HL-60 (cell line): ENCODE measurements around the gene DPH2.

ENCODE experiments used
- DNase-seq, 2 experiments: peaks; one replicate each; pipeline ENCODE4 v3.0.0-alpha.2; 2010 to 2020; ENCODE audit warnings: low read depth in 1 of 2, low spot score in 1 of 2
- H3K27ac ChIP-seq: fragments of 250-450 bp; sonication (Bioruptor Pico); replicated peaks from 2 replicates; pipeline ENCODE4 v1.5.1; 2020; ENCODE audit warnings: mild to moderate bottlenecking, moderate library complexity
- H3K27me3 ChIP-seq: fragments of 250-450 bp; sonication (Bioruptor Pico); 2 replicates; pipeline ENCODE4 v1.5.1; 2021; ENCODE audit warnings: mild to moderate bottlenecking, moderate library complexity; ENCODE audit not compliant: insufficient read depth, poor library complexity, severe bottlenecking
- H3K4me3 ChIP-seq: replicated peaks from 2 replicates; pipeline ENCODE4 v1.5.1; 2011; ENCODE audit warnings: mild to moderate bottlenecking, control low read depth, low read length; ENCODE audit not compliant: insufficient read depth
- CTCF ChIP-seq: IDR thresholded peaks from one replicate; pipeline ENCODE4 v1.5.1; 2011; ENCODE audit warnings: low read length, control low read depth, inconsistent platforms; ENCODE audit not compliant: insufficient read depth
- GABPA ChIP-seq: IDR thresholded peaks from 2 replicates; pipeline ENCODE4 v1.6.1; 2012; ENCODE audit warnings: low read depth
- POLR2AphosphoS5 ChIP-seq: IDR thresholded peaks from 2 replicates; pipeline ENCODE4 v1.6.1; 2012; ENCODE audit warnings: low read depth
- REST ChIP-seq: IDR thresholded peaks from 2 replicates; pipeline ENCODE4 v1.6.1; 2012; ENCODE audit warnings: low read depth; ENCODE audit not compliant: insufficient replicate concordance
- SPI1 ChIP-seq: IDR thresholded peaks from 2 replicates; pipeline ENCODE4 v1.6.1; 2012; ENCODE audit warnings: low read depth, mild to moderate bottlenecking, borderline replicate concordance

The DPH2 gene

GRCh38 chr1:43994071-43994470, 24.3 kb downstream of the DPH2 start:
- no peak overlapping the region for H3K4me3 ChIP-seq
- H3K27me3 ChIP-seq = no peaks in the 10 kb centered on the region
- TF ChIP-seq POLR2AphosphoS5 (no peak), CTCF (no peak), SPI1 (no peak), GABPA (no peak), REST (no peak)
- no peak overlapping the region for H3K27ac ChIP-seq
- no peak for DNase-seq

- Histone ChIP-seq H3K27ac (no peak overlapping the region), H3K4me3 (no peak overlapping the region), H3K27me3 (no peaks in the 10 kb centered on the region)
- TF ChIP-seq REST (no peak), POLR2AphosphoS5 (no peak), CTCF (peak; percentile 11)
- peak in 1 of 2 experiments; percentile 35 for DNase-seq
Measured at GRCh38 chr1:43994794-43995790, 25.3 kb downstream of the DPH2 start.

DNA sequence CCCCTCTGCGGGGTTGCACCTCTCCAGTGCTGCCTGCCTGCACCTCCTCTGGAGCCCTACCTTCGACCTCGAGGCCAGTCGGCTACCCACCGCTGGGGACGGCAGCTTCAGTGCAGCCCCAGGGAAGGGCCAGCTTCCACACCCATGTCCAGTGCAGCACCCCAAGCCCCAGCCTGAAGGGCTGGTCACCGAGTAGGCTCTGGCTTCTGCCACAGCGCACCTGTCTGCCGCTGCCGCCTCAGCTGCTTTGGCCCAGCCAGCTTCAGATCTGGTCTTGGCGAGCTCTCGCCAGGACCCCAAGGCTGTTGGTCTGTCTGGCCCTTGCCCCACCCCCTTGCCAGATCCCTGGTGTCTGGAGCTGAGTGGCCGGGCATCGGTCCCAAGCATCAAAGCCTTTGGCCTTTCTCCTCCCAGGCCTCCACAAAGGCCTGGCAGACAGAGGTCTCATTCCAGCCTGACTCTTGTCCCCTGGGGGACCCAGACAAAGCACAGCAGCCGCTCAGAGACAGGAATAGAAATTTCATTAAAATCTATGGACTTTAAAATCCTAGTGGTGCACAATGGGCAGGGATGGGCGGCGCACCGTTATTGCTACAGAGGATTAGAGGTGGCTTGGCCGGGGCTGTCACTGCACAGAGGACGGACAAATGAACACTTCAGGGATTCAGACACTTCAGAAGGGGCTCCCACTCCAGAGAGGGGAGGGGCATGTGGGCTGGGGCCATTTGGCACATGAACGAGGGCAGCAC, 26.3 kb downstream of the DPH2 start:
- DNase-seq = no peak
- Histone ChIP-seq H3K4me3 (no peak overlapping the region), H3K27me3 (no peaks in the 10 kb centered on the region), H3K27ac (no peak overlapping the region)
- TF ChIP-seq SPI1 (no peak), REST (no peak), CTCF (no peak), POLR2AphosphoS5 (no peak), GABPA (no peak)
